IPS-18c (cell line): ENCODE results near the gene C1QC.

Experiments used
- H3K4me3 ChIP-seq: 2 replicates; pipeline ENCODE4 v1.7.0; 2013; ENCODE audit warnings: low read depth, mild to moderate bottlenecking, low read length, moderate library complexity; ENCODE audit not compliant: insufficient read depth
- H3K9me3 ChIP-seq: one replicate; pipeline ENCODE4 v1.6.1; 2013; ENCODE audit warnings: mild to moderate bottlenecking, low read length, moderate library complexity; ENCODE audit not compliant: control insufficient read depth, insufficient read depth

The C1QC gene

GRCh38 chr1:22688466-22688865 lies 45.0 kb downstream of the C1QC start:
- Histone ChIP-seq H3K9me3 (no peaks in the 10 kb centered on the region), H3K4me3 (no peak overlapping the region)

DNA sequence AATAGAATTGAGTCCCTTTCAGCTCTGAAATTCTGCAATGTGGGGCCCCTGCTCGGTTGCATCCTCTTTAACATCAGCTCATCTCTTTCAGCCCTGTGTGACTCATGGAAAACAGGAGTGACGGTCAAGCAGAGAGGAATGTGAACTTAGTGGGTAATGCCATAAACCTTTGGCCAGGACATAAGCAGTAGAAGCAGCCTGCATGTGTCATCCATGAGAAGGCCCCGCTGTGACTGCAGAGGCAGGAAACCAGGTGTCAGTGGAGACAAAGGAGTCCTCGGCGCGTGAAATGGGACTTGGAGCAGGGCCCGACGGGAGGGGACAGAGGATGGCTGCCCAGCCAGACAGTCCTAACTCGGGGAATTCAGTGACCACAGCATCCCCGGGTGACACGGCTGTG lies 46.1 kb downstream of the C1QC start:
- Histone ChIP-seq H3K9me3 (no peaks in the 10 kb centered on the region), H3K4me3 (no peak overlapping the region)

DNA sequence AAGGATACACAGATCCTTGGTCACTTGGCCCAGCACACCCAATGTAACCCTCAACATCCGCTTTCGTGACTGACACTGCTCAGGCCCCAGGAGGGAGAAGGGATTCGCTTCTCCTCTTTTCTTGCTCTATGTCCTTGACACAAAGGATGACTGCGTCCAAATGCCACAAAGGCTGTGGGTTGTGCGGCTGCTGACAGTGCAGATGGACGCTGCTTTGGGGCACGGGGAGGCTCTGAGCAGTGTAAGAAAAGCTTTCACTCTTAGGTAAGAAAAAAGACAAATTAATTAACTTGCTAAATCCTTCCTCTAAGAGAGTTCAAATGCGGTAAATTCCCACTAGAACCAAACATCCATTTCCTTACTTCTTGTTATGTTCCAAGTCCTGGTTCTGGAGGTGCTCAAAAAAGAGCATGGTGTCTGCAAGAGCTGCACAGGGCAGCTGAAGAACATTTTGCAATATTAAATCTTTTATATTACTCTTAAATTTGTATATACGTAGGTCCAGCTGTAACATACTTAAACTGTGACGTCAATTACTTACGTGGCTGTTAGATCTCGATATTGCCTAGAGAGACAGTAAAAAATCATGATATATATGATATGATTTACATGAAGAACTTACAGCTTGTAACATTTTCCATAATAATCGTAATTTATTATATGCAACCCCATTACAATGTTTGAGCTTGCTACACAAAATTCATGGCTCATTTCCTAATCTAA lies 47.8 kb downstream of the C1QC start:
- Histone ChIP-seq H3K9me3 (no peaks in the 10 kb centered on the region), H3K4me3 (no peak overlapping the region)

DNA sequence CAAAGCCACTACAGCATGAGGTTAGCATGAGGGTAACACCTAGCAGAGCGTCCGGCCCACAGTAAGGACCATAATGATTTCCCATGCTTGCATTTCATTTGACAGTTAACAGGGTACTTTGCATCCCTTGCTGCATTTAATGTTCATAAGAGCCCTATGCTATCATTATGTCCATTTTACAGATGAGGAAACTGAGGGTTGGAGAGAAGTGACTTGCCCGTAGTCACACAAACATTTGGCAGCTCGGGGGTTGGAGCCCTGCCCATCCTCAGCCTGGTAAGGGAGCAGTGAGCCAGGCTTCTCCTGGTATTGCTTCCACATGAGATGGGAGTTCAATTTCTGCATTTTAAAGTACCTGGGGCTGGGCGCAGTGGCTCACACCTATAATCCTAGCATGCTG lies 50.7 kb downstream of the C1QC start:
- no peaks in the 10 kb centered on the region for H3K9me3 ChIP-seq
- no peak overlapping the region for H3K4me3 ChIP-seq

GRCh38 chr1:22696610-22697009 lies 53.2 kb downstream of the C1QC start:
- H3K4me3 ChIP-seq, result no peak overlapping the region

More at GRCh38 chr1:22696610-22697009, 53.2 kb downstream of the C1QC start:
- H3K9me3 ChIP-seq, result no peaks in the 10 kb centered on the region
